Activated CD4-positive, alpha-beta memory T cell treated with anti-CD3 and anti-CD28 coated beads, Interleukin-2, amount 10 ng/mL, durations not matched to agents 7 days and 5 days (primary cell): Measurements from ENCODE around the gene MMD2. TPM values are rescaled to one million over a fixed set of nuclear protein-coding genes. Genes with fewer than 3 reads are reported as not detected.

Source experiments
- CTCF ChIA-PET: fragments of 350-600 bp; sonication (Branson Sonifier 250); formaldehyde crosslinking; loops from one replicate; lab custom pipeline; 2021; ENCODE audit warnings: antibody characterized with exemption, inconsistent platforms; lab: Charles Lee
- POLR2A ChIA-PET: fragments of 350-600 bp; sonication (Branson Sonifier 250); formaldehyde crosslinking; loops from one replicate; lab custom pipeline; 2021; ENCODE audit warnings: antibody characterized with exemption; lab: Charles Lee
- DNase-seq: peaks from one replicate; pipeline ENCODE4 v3.0.0-alpha.2; 2020
- H3K27ac Mint-ChIP-seq: one replicate; pipeline ENCODE4 v1.8.0; 2021; ENCODE audit warnings: mild to moderate bottlenecking, mixed read lengths
- H3K27me3 Mint-ChIP-seq: one replicate; pipeline ENCODE4 v1.8.0; 2021; ENCODE audit warnings: mixed read lengths
- H3K36me3 Mint-ChIP-seq: one replicate; pipeline ENCODE4 v1.8.0; 2021; ENCODE audit warnings: low read depth, mixed read lengths
- H3K4me1 Mint-ChIP-seq: one replicate; pipeline ENCODE4 v1.8.0; 2021; ENCODE audit warnings: mixed read lengths
- H3K4me3 Mint-ChIP-seq: one replicate; pipeline ENCODE4 v1.8.0; 2021; ENCODE audit warnings: mild to moderate bottlenecking, mixed read lengths
- H3K9me3 Mint-ChIP-seq: one replicate; pipeline ENCODE4 v1.8.0; 2021; ENCODE audit warnings: mixed read lengths
- total RNA-seq, 2 experiments: library from RNA; stranded (reverse); gene quantifications; one replicate each; pipeline ENCODE4 v1.2.3, GENCODE V29; 2021

The MMD2 gene
- total RNA-seq, 2 experiments from 2014 or later, result not detected

GRCh38 chr7:4948402-4948801, 10.6 kb downstream of the MMD2 start:
- Mint-ChIP-seq H3K27me3 (peaks cover 5% of the 10 kb centered on the region), H3K27ac (no peak overlapping the region), H3K4me1 (no peaks in the 10 kb centered on the region), H3K36me3 (no peaks in the 10 kb centered on the region), H3K4me3 (no peak overlapping the region), H3K9me3 (no peaks in the 10 kb centered on the region)
- POLR2A ChIA-PET, result no interaction called here
- no peak for DNase-seq
- CTCF ChIA-PET, result no interaction called here

DNA sequence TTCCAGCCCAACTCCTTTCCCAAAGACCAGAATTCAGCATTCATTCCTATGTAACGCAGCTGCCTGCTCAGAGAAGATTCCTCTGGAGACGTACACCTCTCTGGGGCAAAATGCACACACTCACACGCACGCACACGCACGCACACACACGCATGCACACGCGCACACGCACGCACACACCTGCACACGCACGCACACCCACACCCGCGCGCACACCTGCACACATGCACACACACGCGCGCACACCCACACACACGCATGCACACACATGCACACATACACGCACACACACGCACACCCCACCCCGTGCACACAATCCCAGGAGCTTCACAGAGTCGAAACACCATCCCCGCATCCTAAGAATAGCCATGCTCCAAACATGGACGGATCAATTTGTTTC, 13.0 kb downstream of the MMD2 start:
- Mint-ChIP-seq H3K36me3 (no peaks in the 10 kb centered on the region), H3K4me1 (no peaks in the 10 kb centered on the region), H3K27me3 (peaks cover 3% of the 10 kb centered on the region), H3K27ac (no peak overlapping the region), H3K9me3 (no peaks in the 10 kb centered on the region), H3K4me3 (no peak overlapping the region)
- POLR2A ChIA-PET, result no interaction called here
- CTCF ChIA-PET, result no interaction called here
- no peak for DNase-seq

DNA sequence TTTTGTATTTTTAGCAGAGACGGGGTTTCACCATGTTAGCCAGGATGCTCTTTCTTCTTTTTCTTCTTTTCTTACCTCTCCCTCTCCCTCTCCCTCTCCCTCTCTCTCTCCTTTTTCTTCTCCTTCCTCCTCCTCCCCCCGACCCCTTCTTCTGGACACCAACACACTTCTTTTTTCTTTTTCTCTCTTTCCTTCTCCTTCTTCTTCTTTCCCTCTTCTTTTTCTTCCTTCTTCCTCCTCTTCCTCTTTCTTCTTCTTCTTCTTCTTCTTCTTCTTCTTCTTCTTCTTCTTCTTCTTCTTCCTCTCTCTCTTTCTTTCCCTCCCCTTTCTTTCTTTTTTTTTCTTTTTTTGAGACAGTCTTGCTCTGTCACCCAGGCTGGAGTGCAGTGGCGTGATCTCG, 14.0 kb downstream of the MMD2 start:
- H3K9me3 Mint-ChIP-seq, result no peaks in the 10 kb centered on the region
- H3K4me1 Mint-ChIP-seq, result no peaks in the 10 kb centered on the region
- no peak overlapping the region for H3K27ac Mint-ChIP-seq
- CTCF ChIA-PET, result no interaction called here
- H3K27me3 Mint-ChIP-seq, result peaks cover 3% of the 10 kb centered on the region
- POLR2A ChIA-PET, result no interaction called here
- no peak for DNase-seq
- H3K36me3 Mint-ChIP-seq, result no peaks in the 10 kb centered on the region
- H3K4me3 Mint-ChIP-seq, result no peak overlapping the region

DNA sequence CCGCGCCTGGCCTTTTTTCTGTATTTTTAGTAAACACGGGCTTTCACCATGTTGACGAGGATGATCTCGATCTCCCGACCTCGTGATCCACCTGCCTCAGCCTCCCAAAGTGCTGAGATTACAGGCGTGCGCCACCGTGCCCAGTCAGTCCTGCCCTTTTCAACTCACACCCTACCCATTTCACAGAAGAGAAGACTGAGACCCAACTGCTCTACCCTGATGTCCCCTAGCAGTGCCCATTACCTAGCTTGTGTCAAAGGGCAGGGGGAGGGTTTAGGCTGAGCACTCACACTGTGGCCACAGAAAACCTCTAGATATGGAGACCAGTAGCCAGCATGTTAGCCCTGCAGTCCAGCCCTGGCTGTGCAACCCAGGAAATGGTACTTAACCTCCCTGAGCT, 15.7 kb downstream of the MMD2 start:
- Mint-ChIP-seq H3K4me3 (no peak overlapping the region), H3K9me3 (no peaks in the 10 kb centered on the region), H3K36me3 (no peaks in the 10 kb centered on the region), H3K27ac (no peak overlapping the region), H3K27me3 (peaks cover 3% of the 10 kb centered on the region), H3K4me1 (no peaks in the 10 kb centered on the region)
- DNase-seq, result no peak
- POLR2A ChIA-PET, result no interaction called here
- CTCF ChIA-PET, result no interaction called here

DNA sequence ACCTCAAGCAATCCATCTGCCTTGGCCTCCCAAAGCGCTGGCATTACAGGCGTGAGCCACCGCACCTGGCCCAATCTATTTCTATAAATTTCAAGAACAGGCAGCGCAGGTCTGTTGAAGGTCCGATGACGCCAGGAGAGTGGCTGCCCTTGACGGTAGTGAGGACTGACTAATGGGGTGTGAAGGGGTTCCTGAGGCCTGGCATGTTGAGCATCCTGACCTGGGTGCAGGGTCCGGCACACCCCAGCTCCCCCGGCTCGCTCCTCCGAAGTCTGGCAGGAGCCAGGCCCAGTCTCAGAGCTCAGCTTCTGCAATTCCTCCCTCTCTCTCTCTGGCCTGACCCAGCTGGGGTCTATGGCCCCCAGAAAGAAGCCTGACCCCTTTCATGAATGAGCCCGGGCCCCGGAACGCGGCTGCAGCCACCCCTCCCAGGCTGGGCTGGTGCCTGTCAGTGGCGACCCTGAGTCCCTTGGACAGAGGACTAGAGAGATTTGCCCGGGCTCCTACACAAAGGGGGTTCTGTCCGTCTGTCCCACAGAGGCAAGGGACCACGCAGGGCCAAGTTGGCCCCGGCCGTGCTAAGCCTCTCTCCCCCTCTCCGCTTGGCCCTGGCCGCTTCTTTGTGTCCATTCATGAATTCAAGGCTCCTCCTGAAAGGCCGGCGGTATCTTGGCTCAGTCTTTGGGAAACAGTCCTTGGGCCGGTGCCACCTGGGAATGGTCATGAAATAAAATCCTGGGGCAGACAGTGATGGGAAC, 18.8 kb downstream of the MMD2 start:
- Mint-ChIP-seq H3K9me3 (no peaks in the 10 kb centered on the region), H3K27ac (no peak overlapping the region), H3K36me3 (no peaks in the 10 kb centered on the region), H3K4me1 (no peaks in the 10 kb centered on the region), H3K4me3 (no peak overlapping the region), H3K27me3 (no peaks in the 10 kb centered on the region)
- DNase-seq, result no peak
- ChIA-PET POLR2A (no interaction called here), CTCF (no interaction called here)

DNA sequence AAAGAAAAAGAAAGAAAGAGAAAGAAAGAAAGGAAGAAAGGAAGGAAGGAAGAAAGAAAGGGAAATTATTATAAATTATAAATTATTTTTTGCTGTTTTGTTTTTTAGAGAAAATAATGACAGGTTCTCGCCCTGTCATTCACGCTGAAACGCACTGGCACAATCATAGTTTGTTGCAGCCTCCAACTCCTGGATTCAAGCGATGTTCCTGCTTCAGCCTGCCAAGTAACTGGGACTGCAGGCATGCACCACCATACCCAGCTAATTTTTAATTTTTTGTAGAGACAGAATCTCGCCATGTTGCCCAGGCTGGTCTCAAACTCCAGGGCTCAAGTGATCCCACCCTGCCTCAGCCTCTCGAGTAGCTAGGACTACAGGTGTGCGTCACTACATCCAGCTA, 21.6 kb downstream of the MMD2 start:
- H3K4me3 Mint-ChIP-seq, result no peak overlapping the region
- H3K27me3 Mint-ChIP-seq, result no peaks in the 10 kb centered on the region
- no peak for DNase-seq
- H3K9me3 Mint-ChIP-seq, result no peaks in the 10 kb centered on the region
- H3K4me1 Mint-ChIP-seq, result no peaks in the 10 kb centered on the region
- no peaks in the 10 kb centered on the region for H3K36me3 Mint-ChIP-seq
- POLR2A ChIA-PET, result no interaction called here
- CTCF ChIA-PET, result interaction anchor here (0.7 kb wide), 1 partner anchor 68 kb away, joined by 3 read pairs; no protein-coding TSS in a partner anchor
- no peak overlapping the region for H3K27ac Mint-ChIP-seq

DNA sequence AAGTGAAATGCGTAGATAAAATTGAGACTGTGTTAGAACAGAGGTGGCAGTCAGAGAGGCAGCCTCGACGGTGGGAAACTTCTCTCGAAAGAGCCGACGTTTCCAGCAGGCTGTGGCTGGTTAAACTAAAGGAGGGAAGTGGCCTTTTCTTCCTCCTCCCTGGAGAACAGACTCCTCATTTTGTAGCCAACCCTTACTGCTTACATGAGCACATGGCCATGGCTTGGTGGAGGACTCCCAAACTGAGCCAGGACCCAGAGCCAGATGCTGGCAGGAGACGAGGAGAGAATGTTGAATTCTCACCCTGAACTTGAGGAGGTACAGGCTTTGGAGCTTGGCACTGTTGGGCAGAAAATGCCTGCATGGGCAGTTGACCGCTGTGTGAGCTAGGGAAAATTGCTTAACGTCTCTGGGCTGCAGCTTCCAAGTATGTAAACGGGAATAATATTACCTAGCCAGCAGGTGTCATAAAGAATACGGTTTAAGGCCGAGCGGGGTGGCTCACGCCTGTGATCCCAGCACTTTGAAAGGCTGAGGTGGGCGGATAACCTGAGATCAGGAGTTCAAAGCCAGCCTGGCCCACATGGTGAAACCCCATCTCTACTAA, 24.5 kb downstream of the MMD2 start:
- CTCF ChIA-PET, result no interaction called here
- no peaks in the 10 kb centered on the region for H3K36me3 Mint-ChIP-seq
- no peaks in the 10 kb centered on the region for H3K27me3 Mint-ChIP-seq
- H3K27ac Mint-ChIP-seq, result no peak overlapping the region
- no peaks in the 10 kb centered on the region for H3K4me1 Mint-ChIP-seq
- POLR2A ChIA-PET, result no interaction called here
- H3K9me3 Mint-ChIP-seq, result no peaks in the 10 kb centered on the region
- no peak for DNase-seq
- no peak overlapping the region for H3K4me3 Mint-ChIP-seq

DNA sequence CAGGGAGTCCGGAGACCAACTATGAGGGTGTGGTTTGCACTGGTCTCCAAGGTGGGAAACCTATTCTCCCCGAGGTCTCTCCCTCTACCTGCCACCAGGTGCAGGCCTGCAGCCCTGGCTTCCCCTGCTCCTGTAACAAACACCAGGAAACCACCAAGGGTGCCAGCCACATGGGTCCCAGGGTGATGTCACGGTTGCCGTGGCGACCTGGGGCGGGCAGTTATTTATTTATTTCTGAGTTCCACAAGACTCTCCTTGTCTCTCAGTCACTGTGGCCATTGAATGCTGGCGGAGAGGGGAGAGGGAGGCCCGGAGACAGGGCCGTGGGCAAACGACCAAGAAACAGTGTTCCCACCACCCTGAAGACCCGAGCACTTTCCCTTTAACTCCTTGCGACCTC, 27.0 kb downstream of the MMD2 start:
- Mint-ChIP-seq H3K27ac (no peak overlapping the region), H3K36me3 (no peaks in the 10 kb centered on the region), H3K4me3 (no peak overlapping the region), H3K4me1 (no peaks in the 10 kb centered on the region), H3K27me3 (no peaks in the 10 kb centered on the region), H3K9me3 (no peaks in the 10 kb centered on the region)
- ChIA-PET CTCF (no interaction called here), POLR2A (no interaction called here)
- DNase-seq, result no peak

DNA sequence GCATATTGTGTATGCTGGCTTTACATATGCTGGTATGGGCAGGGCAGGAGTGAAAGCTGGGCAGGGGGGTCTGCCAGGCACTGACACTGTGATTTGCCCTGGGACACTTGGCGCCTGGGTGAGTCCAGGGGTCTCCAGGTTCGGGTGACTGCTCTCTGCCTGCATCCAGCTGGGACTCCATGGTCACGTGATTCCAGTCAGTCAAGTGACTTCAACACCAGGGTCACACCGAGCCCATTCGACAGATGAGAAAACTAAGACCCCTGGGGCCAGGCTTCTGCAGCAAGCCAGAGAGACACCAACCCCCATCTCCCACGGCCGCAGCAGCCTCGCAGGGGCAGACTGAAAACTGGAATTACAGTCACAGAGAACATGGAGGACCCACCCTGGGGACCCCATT, 30.0 kb downstream of the MMD2 start:
- H3K4me1 Mint-ChIP-seq, result no peaks in the 10 kb centered on the region
- H3K9me3 Mint-ChIP-seq, result no peaks in the 10 kb centered on the region
- H3K4me3 Mint-ChIP-seq, result no peak overlapping the region
- CTCF ChIA-PET, result no interaction called here
- POLR2A ChIA-PET, result no interaction called here
- H3K27me3 Mint-ChIP-seq, result no peaks in the 10 kb centered on the region
- H3K36me3 Mint-ChIP-seq, result no peaks in the 10 kb centered on the region
- H3K27ac Mint-ChIP-seq, result no peak overlapping the region
- no peak for DNase-seq

GRCh38 chr7:4928445-4928844, 30.5 kb downstream of the MMD2 start:
- no peak for DNase-seq
- Mint-ChIP-seq H3K36me3 (no peaks in the 10 kb centered on the region), H3K4me3 (no peak overlapping the region), H3K27ac (no peak overlapping the region), H3K4me1 (no peaks in the 10 kb centered on the region), H3K27me3 (no peaks in the 10 kb centered on the region), H3K9me3 (no peaks in the 10 kb centered on the region)
- ChIA-PET POLR2A (no interaction called here), CTCF (no interaction called here)

DNA sequence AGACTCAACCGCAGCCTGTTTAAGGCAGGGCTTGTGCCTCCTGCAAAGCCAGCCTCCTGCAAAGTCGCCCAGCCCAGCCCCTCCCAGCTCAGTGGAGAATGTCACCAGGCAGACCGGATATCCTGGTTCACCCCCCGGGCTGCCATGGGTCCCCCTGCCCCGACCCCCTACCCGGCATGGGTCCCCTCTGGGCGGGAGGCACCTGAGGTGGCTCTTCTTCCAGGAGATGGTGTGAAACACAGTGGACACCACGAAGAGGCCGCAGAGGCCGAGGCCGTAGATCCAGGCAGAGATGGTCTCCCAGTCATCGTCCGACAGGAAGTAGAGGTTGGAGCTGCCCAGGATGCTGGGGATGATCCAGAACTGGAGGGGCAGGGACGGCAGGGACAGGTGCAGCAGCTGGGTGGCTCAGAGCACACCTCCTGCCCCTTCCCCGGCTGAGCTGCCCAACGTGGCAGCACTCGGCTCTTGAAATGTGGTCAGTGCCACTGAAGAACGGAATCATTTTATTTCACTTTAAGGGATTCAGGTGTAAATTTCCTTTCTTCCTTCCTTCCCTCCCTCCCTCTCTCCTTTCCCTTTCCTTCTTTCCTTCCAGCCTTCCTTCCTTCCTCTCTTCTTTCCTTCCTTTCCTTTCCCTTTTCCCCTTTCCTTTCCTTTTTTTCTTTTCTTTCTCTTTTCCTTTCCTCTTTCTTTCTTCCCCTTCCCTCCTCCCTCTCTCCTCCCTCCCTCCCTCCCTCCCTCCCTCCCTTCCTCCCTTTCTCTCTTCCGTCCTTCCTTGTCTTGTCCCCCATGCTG, 38.8 kb downstream of the MMD2 start:
- POLR2A ChIA-PET, result interaction anchor here (1.0 kb wide), 1 partner anchor 59 kb away, joined by 3 read pairs; no protein-coding TSS in a partner anchor
- H3K9me3 Mint-ChIP-seq, result no peaks in the 10 kb centered on the region
- H3K4me1 Mint-ChIP-seq, result no peaks in the 10 kb centered on the region
- H3K27ac Mint-ChIP-seq, result no peak overlapping the region
- no peaks in the 10 kb centered on the region for H3K27me3 Mint-ChIP-seq
- CTCF ChIA-PET, result no interaction called here
- no peak for DNase-seq
- H3K4me3 Mint-ChIP-seq, result no peak overlapping the region
- H3K36me3 Mint-ChIP-seq, result no peaks in the 10 kb centered on the region

GRCh38 chr7:4916113-4916512, 42.9 kb downstream of the MMD2 start:
- Mint-ChIP-seq H3K4me3 (no peak overlapping the region), H3K27ac (no peak overlapping the region), H3K4me1 (no peaks in the 10 kb centered on the region), H3K27me3 (no peaks in the 10 kb centered on the region), H3K36me3 (no peaks in the 10 kb centered on the region), H3K9me3 (no peaks in the 10 kb centered on the region)
- ChIA-PET POLR2A (no interaction called here), CTCF (no interaction called here)
- DNase-seq, result no peak

- Mint-ChIP-seq H3K27ac (no peak overlapping the region), H3K27me3 (peaks cover 1% of the 10 kb centered on the region), H3K9me3 (no peaks in the 10 kb centered on the region), H3K36me3 (no peaks in the 10 kb centered on the region), H3K4me3 (no peak overlapping the region), H3K4me1 (no peaks in the 10 kb centered on the region)
- POLR2A ChIA-PET, result no interaction called here
- DNase-seq, result no peak
- CTCF ChIA-PET, result interaction anchor here (0.6 to 1.5 kb wide), 2 partner anchors 81 to 170 kb away, joined by 3 read pairs; no protein-coding TSS in a partner anchor
These were observed 47.7 kb downstream of the MMD2 start for GRCh38 chr7:4911111-4911828.
